Nucleus accumbens (tissue), 56 donors: ENCODE data around the gene HBD.

Experiments
- DNase-seq, 56 donors: peaks; one replicate each; lab custom pipeline; 2025; lab: John Stamatoyannopoulos, UW

Gene HBD

GRCh38 chr11:5235364-5236095 lies 1.2 kb upstream of the HBD start:
- no peak for DNase-seq

DNA sequence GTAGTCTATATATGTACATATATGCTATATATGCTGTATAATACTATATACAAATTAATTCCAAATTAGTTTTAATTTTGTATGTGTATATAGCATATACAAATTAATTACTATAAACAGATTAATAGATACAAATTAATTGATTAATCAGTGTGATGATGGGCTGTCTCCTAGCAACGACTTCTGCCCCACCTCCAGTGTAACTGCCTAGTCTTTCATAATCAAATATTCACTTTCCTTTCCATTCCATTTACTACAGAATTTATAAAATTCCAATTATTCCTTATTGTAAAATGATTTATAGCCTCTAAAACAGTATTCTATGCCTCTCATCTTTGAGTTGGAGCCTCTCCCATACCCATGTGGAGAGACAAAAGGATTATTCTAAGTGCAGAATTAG lies 976 bp downstream of the HBD start:
- DNase-seq: no peak

DNA sequence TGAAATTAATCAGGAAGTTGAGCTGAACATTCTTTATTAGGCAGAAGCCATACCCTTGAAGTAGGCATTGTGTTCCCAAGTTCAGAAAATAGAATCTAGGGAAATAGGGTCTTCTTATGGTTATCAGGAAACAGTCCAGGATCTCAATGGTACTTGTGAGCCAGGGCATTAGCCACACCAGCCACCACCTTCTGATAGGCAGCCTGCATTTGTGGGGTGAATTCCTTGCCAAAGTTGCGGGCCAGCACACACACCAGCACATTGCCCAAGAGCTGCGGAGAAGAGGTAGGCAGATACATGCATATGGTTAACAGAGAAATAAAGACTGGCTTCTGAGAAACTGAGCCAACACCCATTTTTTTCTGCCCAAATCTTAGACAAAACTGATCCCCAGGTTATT lies 1.5 kb downstream of the HBD start:
- DNase-seq: no peak

- no peak for DNase-seq
These were observed 2.1 kb downstream of the HBD start for GRCh38 chr11:5232176-5232575.

DNA sequence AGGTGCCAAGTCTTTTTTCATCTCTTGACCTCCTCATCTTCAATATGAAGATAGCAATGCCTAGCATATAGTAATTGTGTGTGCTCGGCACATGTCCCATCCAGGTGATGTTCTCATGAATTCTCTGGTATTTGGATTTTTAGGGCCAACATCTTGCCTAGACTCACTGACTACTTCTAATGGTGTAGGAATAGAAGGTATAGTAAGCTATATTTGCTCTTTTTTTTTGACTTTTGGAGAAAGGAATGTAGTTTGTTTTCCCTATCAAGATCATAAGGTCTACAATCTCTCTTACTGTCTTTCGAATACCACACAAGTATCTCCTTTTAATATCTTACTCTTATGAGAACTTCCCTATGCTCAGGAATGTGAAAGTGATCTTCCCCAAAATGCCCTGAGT lies 3.2 kb downstream of the HBD start:
- DNase-seq: no peak

- DNase-seq: no peak
These were observed 4.0 kb downstream of the HBD start for GRCh38 chr11:5230266-5230665.

GRCh38 chr11:5229796-5230195 lies 4.5 kb downstream of the HBD start:
- no peak for DNase-seq

GRCh38 chr11:5229356-5229755 lies 4.9 kb downstream of the HBD start:
- DNase-seq: no peak

DNA sequence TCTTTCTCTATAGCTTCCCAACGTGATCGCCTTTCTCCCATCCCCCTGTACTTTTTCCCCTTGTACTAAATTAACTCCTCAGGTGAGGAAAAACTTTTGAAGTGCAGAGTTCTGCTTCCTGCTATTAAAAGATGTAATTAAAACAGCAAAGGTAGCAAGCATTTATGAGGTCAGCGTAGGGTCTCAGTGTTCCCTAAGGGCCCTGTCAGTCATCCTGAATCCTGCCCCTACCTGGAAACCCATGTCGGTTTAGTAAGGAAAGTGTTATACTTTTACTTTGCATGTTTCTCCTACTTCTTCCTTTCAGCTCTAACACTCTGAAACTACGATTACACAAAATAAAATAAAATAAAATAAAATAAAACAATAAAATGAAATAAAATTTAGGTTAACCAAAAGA lies 6.2 kb downstream of the HBD start:
- no peak for DNase-seq

- DNase-seq: no peak
These were observed 6.6 kb downstream of the HBD start for GRCh38 chr11:5227681-5228080.

- DNase-seq: no peak
These were observed 7.5 kb downstream of the HBD start, which contains the start of gene HBB for GRCh38 chr11:5226732-5227310. Gene HBB, minus strand, starts transcription at chr11:5227071. Its CDS starts 50 bp downstream, at chr11:5227021.

DNA sequence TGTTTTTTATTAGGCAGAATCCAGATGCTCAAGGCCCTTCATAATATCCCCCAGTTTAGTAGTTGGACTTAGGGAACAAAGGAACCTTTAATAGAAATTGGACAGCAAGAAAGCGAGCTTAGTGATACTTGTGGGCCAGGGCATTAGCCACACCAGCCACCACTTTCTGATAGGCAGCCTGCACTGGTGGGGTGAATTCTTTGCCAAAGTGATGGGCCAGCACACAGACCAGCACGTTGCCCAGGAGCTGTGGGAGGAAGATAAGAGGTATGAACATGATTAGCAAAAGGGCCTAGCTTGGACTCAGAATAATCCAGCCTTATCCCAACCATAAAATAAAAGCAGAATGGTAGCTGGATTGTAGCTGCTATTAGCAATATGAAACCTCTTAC lies 8.8 kb downstream of the HBD start:
- DNase-seq: no peak

DNA sequence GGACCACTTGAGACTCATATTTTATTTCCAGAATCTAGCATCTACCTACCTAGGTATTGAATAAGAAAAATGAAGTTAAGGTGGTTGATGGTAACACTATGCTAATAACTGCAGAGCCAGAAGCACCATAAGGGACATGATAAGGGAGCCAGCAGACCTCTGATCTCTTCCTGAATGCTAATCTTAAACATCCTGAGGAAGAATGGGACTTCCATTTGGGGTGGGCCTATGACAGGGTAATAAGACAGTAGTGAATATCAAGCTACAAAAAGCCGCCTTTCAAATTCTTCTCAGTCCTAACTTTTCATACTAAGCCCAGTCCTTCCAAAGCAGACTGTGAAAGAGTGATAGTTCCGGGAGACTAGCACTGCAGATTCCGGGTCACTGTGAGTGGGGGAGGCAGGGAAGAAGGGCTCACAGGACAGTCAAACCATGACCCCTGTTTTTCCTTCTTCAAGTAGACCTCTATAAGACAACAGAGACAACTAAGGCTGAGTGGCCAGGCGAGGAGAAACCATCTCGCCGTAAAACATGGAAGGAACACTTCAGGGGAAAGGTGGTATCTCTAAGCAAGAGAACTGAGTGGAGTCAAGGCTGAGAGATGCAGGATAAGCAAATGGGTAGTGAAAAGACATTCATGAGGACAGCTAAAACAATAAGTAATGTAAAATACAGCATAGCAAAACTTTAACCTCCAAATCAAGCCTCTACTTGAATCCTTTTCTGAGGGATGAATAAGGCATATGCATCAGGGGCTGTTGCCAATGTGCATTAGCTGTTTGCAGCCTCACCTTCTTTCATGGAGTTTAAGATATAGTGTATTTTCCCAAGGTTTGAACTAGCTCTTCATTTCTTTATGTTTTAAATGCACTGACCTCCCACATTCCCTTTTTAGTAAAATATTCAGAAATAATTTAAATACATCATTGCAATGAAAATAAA lies 9.5 kb downstream of the HBD start:
- DNase-seq: no peak

DNA sequence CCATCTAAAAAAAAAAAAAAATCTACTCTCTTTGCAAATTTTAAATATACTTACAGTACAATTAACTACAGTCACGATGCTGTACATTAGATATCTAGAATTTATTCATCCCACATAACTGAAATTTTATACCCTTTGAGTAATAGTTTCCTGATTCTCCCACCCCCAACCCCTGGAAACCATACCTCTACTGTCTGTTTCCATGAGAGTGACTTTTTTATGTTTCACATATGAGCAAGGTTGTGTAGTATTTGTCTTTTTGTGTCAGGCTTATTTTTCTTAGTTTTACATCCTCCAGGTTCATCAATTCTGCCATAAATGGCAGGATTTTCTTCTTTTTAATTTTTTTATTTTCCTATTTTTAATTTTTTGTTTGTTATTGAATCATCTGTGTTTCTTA lies 10.6 kb downstream of the HBD start:
- no peak for DNase-seq

GRCh38 chr11:5223146-5223545 lies 11.1 kb downstream of the HBD start:
- no peak for DNase-seq

DNA sequence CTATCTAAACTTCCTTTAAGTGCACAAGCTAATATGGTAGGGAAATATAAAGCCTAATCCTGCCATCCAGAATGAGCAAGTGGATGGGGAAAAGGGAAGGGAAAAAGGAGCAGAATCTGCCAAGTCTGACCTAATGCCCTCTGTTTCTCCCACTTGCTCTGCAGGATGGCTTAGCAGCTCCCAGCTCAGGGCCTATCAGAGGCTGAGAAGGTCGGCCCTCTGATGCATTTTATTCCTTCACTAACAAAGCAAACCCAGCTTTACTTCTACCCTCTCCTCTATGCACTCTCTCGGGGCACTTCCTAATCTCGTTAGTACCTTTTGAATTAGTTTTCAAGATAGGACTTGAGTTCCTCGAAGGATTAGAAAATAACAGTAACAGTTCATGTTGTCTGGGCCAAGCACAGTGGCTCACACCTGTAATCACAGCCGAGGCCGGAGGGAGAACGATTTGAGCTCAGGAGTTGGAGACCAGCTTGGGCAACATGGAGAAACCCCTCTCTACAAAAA lies 23.9 kb downstream of the HBD start:
- no peak for DNase-seq

- no peak for DNase-seq
These were observed 29.5 kb downstream of the HBD start for GRCh38 chr11:5204787-5205186.

- DNase-seq: no peak
These were observed 30.9 kb downstream of the HBD start for GRCh38 chr11:5203366-5203765.

DNA sequence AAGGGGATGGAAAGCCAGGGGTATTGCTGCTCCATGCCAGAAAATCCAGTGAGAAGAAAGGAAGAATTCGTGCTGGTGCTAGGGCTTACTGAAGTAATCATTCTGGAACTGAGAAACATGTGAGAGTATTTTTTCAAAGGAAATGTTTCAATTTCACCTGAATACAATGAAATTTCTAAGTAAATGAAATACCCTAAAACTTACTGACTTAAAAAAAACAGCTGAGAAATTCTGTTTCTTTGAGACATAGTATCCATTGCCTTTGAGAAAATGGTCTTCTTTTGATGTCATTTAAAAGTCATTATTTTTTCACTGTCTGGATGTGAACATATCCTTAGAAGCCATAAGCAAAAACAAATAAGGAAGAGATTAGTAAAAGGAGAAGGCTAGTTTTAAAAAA lies 33.7 kb downstream of the HBD start, which contains the start of gene OR51V1:
OR51V1 (minus strand) TSS at position 101 of the 400 bp plus-strand sequence; CDS start at position 101, 0 bp downstream.
- no peak for DNase-seq

GRCh38 chr11:5198285-5198684 lies 36.0 kb downstream of the HBD start:
- no peak for DNase-seq

- DNase-seq: no peak
These were observed 36.7 kb downstream of the HBD start for GRCh38 chr11:5197536-5197935.
